NCI-H82 (cell line): Measurements from ENCODE around the gene PAXX.

Source experiments
- DNase-seq: peaks from one replicate; lab custom pipeline; 2025; lab: John Stamatoyannopoulos, UW

The PAXX gene

DNA sequence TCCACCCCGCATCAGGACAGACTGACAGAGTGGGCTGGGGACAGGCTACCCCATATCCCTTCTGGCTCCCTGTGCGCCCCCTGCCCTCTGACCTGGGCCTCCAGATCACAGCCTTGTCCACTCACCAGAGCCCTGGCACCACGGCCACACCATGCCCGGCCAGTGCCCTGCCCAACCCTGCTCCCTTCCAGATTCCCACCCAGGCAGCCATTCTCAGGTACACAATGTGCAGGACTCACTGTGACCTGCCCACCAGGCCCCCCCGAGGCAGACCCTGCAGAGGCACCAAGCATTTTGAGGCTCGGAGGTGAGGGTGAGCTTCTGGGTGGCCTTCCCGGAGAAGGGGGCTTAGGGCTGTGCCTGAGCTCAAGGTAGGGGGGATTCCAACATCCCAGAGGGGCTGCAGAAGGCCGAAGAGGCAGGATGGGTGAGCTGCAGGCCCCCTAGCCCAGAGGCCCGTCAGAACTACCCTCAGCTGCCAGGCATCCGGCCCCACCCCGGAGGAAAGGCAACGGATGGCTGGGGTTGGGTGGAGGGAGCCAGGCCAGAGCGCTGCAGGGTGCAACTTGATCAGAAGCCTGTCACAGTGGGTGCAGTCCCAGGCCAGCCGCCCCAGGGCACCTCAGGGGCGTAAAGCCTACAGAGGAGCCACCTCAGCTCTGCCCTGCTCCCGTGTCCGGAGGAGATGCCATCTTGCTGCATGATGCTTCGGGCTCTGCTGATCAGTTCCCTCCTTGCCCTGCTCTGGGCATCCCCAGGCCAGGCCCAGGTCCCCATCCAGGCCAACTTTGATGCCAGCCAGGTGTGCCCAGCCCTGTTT lies 9.8 kb upstream of the PAXX start, which contains the start of gene LCNL1:
TSS of gene LCNL1 (plus strand) at position 762 of the 820 bp plus-strand sequence. CDS start 594 bp downstream, outside the sequence.
- no peak for DNase-seq

DNA sequence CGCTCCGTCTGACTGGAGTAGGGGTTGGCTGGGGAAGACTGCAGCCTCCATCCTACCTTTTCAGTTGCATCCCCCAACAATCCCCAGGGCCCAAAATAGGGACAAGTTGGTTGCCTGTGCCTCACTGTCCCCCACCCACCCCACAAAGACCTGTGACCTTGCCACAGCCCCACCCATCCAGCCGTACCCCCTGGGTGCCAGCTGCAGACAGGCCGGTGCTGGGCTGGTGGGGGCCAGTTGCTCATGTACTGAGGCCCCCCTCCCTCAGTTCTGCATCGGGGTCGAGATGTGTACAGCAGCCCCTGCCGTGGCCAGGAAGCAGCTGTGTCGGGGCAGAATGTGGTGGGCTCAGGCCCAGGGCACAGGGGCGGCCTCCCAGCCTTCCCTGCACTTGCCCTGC lies 9.1 kb upstream of the PAXX start:
- no peak for DNase-seq

DNA sequence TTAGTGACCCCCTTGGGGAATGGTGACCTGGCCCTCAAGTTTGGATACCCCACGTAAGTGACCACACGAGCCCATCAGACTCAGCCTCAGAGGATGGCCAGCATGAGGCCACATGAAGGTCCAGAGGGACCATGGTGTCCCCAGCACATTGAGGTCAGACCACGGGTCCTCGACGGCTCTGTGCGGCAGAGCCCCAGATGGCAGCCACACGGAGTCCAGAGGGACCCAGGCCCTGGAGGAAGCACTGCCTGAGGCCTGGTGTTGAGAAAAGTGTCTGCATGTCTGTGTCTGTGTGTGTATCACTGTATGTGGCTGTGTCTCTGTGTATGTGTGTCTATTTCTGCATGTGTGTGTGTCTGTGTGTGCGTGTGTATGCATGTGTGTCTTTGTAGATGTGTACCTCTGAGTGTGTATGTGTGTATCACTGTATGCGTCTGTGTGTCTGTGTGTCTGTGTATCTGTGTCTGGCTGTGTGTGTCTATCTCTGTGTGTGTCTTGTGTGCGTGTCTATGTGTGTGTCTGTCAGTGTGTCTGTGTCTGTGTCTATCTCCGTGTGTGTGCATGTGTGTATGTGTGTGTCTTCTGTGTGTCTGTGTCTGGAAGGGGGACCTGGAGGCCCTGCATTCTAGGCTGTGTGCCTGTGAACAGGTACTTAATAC lies 8.4 kb upstream of the PAXX start:
- no peak for DNase-seq

DNA sequence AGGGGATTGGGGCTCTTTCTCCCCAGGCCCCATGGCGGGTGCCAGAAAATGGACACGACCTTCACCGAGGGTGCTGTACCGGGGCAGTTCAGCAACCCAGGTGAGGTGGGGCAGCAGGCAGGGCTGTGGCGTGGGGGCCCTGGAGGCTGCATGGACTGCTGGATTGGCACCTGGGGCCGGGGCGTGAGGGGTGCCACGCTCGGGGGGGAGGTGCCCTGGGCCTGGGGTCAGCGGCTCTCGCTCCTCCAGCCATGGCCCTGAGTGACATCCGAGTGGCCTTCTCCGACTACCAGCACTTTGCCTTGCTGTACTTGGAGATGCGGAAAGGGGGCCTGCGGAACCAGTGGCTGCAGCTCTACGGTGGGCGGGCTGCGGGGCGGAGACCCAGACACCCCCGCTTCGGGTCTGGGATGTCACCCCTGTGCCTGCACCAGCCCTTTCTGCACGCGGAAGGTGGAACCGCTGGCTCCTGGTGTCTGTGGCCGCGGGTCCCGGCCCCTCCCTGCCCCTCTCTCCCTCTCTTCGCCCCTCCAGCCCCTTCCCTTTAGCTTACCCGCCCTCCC lies 7.7 kb upstream of the PAXX start:
- DNase-seq, result no peak

GRCh38 chr9:136985027-136985602 lies 7.1 kb upstream of the PAXX start:
- DNase-seq, result no peak

DNA sequence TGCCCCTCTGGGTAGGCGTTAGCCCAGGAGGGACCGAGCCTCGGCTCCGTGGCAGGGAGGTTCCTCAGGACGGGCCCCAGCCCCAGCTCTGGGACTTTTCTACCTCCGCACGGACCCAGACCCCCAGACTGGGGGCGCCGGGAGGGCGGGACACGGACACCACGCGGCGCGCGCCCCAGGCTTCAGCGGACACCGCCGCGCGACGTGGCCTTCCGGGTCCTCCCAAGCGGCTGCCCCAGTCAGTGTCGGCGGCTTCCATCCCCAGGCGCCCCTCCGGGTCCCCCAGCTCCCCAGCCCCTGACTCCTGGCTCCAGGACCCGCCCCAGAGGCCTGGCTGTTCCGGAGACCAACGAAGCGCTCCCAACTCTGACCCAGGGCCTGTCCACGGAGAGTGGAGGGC lies 6.4 kb upstream of the PAXX start:
- no peak for DNase-seq

DNA sequence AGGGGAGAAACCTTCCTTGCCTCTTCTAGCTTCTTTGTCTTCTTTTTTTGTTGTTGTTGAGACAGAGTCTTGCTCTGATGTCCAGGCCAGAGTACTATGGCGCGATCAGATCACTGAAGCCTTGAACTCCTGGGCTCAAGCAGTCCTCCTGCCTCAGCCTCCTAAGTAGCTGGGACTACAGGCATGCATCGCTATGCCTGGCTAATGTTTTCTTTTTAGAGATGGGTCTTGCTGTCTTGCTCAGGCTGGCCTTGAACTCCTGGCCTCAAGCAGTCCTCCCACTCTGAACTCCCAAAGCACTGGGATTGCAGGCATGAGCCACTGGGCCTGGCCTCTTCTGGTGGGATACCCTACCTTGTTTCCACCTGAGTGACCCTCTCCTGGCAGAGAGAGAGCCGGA lies 3.4 kb upstream of the PAXX start:
- no peak for DNase-seq

DNA sequence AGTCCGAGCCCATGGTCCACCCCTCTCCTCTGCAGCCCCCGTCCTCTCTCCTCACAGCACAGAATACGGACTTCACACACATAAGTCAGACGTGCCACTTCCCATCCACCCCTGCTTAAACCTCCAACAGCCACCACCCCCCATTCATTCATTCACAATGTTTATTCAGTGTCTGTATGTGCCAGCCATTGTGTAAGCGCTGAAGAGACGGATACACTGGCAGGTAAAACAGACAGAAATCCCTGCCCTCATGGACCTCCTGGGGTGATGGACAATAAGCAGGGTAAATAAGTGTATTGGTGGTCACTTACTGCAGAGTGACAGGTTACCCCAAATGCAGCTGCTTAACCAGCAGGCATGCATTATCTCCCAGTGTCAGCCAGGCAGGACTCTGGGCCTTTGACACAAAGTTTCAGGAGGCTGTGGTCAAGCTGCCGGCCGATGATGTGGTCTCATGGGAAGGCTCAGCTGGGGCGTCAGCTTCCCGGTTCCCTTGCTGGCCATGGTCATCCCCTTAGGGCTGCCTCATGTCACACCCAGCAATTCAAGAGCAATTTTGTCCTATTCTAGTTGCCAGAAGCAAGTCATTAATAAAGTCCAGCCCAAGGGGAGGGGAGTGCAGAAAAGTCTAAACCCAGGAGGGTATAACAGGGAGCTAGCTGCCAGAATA lies 1.8 kb upstream of the PAXX start:
- no peak for DNase-seq

- DNase-seq, result no peak
Measured at GRCh38 chr9:136992819-136993369, 672 bp downstream of the PAXX start.

DNA sequence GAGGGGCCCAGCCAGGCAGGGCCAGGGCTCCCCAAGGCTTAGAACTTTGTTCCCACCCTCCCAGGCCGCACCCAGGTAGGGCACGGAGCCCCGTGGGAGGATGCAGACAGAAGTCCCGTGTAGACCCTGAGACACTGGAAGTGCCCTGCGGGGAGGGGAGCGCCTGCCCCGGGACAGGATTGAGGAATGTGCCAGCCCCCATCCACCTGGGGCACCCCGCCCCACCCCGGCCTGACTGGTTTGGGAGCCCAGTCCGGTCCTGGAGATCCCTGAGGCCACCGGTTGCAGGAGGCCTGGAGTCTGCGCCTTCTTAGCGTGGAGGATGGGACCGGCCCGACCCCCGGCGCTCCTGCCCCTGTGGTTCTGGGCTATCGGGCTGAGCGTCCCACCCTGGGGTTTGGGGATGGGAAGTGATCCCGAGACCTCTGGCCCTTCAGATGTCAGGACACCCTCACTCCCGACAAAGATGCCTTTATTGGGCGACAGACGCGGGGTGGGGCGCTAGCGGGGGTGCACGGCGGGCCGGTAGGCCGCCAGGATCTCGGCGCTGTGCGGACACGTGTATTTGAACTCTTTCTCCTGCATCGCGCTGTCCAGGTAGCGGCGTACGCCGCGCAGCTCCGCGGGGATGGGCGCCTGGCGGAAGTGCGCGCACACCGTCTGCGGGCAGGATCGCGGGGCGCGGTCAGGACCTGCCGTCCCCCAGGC lies 2.1 kb downstream of the PAXX start:
- DNase-seq, result no peak

- no peak for DNase-seq
Measured at GRCh38 chr9:136994888-136995230, 2.6 kb downstream of the PAXX start.

DNA sequence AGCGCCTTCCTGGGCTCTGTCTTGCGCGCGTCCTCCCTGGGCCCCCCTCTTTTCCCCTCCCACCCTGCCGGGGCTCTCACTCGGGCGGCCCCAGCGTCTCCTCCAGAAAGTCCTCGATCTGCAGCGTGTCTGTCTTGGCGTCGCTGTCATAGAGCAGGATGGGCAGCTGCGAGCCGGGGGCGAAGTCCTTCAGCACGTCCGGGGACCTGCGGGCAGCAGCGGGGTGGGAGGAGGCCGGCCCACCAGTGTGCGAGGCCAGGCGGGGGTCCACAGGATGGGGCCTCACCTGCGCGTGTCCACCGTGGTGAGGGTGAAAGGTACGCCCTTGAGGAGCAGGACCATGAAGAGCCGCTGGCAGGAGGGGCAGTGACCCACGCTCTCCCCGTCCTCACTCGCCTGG lies 3.1 kb downstream of the PAXX start:
- no peak for DNase-seq

- DNase-seq, result no peak
Measured at GRCh38 chr9:136995772-136996311, 3.6 kb downstream of the PAXX start.

DNA sequence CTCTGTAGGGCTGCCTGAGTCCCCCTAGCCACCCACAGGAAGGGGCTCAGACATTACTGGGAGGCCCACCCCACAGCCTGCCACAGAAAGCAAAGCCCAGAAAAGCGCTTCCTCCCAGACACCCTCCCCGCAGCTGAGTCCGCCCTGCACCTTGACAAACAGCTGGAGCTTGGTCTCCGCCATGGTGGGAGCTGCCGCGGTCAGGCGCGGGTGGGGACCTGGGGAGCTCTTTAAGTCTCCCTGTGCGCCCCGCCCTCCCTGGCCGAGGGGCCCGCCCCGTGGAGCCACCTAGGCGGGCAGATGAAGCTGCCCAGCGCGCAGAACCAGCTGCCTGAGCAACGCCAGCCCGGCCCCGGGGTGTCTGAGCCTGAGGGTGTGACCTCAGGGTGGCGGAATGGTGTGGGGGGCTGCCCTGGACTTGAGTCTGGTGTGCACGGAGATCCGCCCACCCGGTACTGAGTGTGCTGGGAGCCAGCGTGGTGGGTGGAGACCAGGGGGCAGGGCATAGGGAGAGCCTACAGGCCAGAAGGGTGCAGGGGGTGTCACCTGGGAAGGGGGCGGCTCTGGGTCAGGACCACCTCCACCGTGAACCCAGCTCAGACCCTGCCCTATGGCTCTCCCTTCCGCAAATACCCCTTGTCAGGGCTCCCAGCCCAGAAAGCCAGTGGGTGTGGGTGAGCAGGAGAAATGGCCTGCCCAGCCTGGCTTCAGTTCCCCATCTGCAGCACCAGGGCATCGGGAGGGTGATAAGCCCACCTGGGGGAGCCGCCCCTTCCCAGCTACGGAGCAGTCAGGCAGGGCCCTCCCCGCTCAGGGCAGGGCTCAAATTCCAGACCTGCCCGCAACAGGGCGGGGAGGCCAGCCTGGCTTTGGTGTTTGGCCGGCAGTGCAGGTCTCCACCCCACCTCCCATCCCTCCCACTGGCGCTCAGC lies 4.4 kb downstream of the PAXX start, which contains the start of gene CLIC3:
TSS of gene CLIC3 (minus strand) at position 208 of the 932 bp plus-strand sequence. CDS start at position 183, 25 bp downstream.
- DNase-seq, result peak; percentile 65

- DNase-seq, result no peak
Measured at GRCh38 chr9:136997371-136997770, 5.1 kb downstream of the PAXX start.

GRCh38 chr9:136997830-136998234 lies 5.6 kb downstream of the PAXX start:
- peak; percentile 30 for DNase-seq

DNA sequence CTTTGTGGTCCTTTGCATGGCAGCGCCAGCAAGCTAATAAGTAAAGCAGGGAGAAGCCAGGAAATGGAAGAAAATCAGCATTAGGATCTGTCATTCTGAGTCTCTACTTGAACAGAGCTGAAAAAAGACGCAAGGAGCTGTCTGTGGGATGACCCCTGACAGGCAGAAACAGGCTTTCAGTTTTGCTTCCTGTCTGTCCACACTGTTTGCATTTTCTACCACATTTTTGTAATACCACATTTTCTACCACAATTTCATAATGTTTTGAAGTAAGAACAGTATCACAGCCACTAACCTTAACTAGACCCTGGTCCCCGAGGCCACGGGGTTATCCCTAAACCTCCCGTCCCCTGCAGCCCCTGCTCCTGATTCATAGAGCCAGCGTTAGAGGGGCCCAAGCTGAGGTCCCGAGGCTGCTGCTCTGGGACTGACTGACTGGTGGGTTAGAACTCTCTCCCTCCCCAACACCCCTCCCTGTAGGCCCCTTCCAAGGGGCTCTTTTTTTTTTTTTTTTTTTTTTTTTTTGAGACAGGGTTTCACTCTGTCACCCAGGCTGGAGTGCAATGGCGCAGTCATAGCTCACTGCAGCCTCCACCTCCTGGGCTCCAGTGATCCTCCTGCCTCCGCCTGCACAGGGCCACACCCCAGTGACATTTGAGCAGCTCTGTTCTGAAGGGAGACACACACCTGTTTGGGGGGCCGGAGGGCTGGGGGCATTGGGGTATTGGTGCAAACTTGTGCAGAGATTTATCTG lies 8.1 kb downstream of the PAXX start:
- no peak for DNase-seq

- DNase-seq, result no peak
Measured at GRCh38 chr9:137001857-137002645, 9.8 kb downstream of the PAXX start.
